Liver (tissue), 9 donors: Measurements from ENCODE around the gene LSAMP. TPM values are rescaled to one million over a fixed set of nuclear protein-coding genes. Genes with fewer than 3 reads are reported as not detected.

Experiments used
- DNase-seq: peaks from one replicate; pipeline ENCODE4 v3.0.0-alpha.2; 2017; ENCODE audit warnings: low spot score
- H3K27ac ChIP-seq, 2 donors: one replicate each; pipeline ENCODE4 v1.7.0; 2013; ENCODE audit warnings: inconsistent platforms in 2 of 2, low read length in 2 of 2, control low read depth in 1 of 2, low read depth in 1 of 2, mild to moderate bottlenecking in 1 of 2
- H3K27me3 ChIP-seq, 4 donors: one replicate each; pipeline versions ENCODE4 v1.6.1 to v1.7.0; 2013; ENCODE audit warnings: low read length in 3 of 4, inconsistent platforms in 1 of 4, mild to moderate bottlenecking in 1 of 4, moderate library complexity in 1 of 4; ENCODE audit not compliant: control insufficient read depth in 4 of 4, insufficient read depth in 4 of 4
- H3K36me3 ChIP-seq, 4 donors: one replicate each; pipeline versions ENCODE4 v1.6.1 to v1.7.0; 2013; ENCODE audit warnings: low read length in 3 of 4, mild to moderate bottlenecking in 3 of 4, low read depth in 1 of 4, moderate library complexity in 1 of 4; ENCODE audit not compliant: control insufficient read depth in 4 of 4, insufficient read depth in 3 of 4
- H3K4me1 ChIP-seq, 4 donors: one replicate each; pipeline versions ENCODE4 v1.6.1 to v1.7.0; 2013; ENCODE audit warnings: low read length in 3 of 4, mild to moderate bottlenecking in 3 of 4, moderate library complexity in 1 of 4; ENCODE audit not compliant: control insufficient read depth in 4 of 4, insufficient read depth in 4 of 4
- H3K4me3 ChIP-seq, 3 donors: one replicate each; pipeline versions ENCODE4 v1.6.1 to v1.7.0; 2013; ENCODE audit warnings: low read length in 3 of 3, control low read depth in 1 of 3, low read depth in 1 of 3, mild to moderate bottlenecking in 1 of 3
- H3K9ac ChIP-seq, 2 donors: one replicate each; pipeline ENCODE4 v1.7.0; 2013; ENCODE audit warnings: low read length in 2 of 2, mild to moderate bottlenecking in 2 of 2, moderate library complexity in 2 of 2, control low read depth in 1 of 2, low read depth in 1 of 2
- H3K9me3 ChIP-seq, 4 donors: one replicate each; pipeline versions ENCODE4 v1.6.1 to v1.7.0; 2013; ENCODE audit warnings: low read length in 3 of 4; ENCODE audit not compliant: control insufficient read depth in 4 of 4
- EGR1 ChIP-seq, 2 donors: IDR thresholded peaks; 2 replicates each; pipeline ENCODE4 v1.6.1; 2016 to 2018; ENCODE audit warnings: antibody characterized with exemption in 2 of 2, low read depth in 2 of 2
- FOXA1 ChIP-seq: IDR thresholded peaks from 2 replicates; pipeline ENCODE4 v1.6.1; 2016; ENCODE audit warnings: antibody characterized with exemption
- FOXA2 ChIP-seq: IDR thresholded peaks from 2 replicates; pipeline ENCODE4 v1.6.1; 2016; ENCODE audit warnings: antibody characterized with exemption
- GABPA ChIP-seq, 2 donors: IDR thresholded peaks in 1 of 2; conservative IDR thresholded peaks in 1 of 2; 2 replicates each; pipeline ENCODE4 v1.6.1; 2016; ENCODE audit warnings: antibody characterized with exemption in 2 of 2, mild to moderate bottlenecking in 1 of 2, moderate library complexity in 1 of 2
- HNF4A ChIP-seq, 2 donors: conservative IDR thresholded peaks; 2 replicates each; pipeline ENCODE4 v1.6.1; 2016; ENCODE audit warnings: antibody characterized with exemption in 2 of 2, mild to moderate bottlenecking in 2 of 2
- HNF4G ChIP-seq: IDR thresholded peaks from 2 replicates; pipeline ENCODE4 v1.6.1; 2016; ENCODE audit warnings: antibody characterized with exemption
- JUND ChIP-seq, 2 donors: IDR thresholded peaks; 2 replicates each; pipeline ENCODE4 v1.6.1; 2016; ENCODE audit warnings: antibody characterized with exemption in 2 of 2
- NR2F2 ChIP-seq: IDR thresholded peaks from 2 replicates; pipeline ENCODE4 v1.6.1; 2016; ENCODE audit warnings: antibody characterized with exemption
- RAD21 ChIP-seq, 2 donors: IDR thresholded peaks; 2 replicates each; pipeline ENCODE4 v1.6.1; 2016; ENCODE audit warnings: antibody characterized with exemption in 2 of 2, mild to moderate bottlenecking in 2 of 2
- RXRA ChIP-seq, 2 donors: IDR thresholded peaks; 2 replicates each; pipeline ENCODE4 v1.6.1; 2017 to 2018; ENCODE audit warnings: antibody characterized with exemption in 2 of 2, mild to moderate bottlenecking in 1 of 2
- SP1 ChIP-seq: IDR thresholded peaks from 2 replicates; pipeline ENCODE4 v1.6.1; 2018; ENCODE audit warnings: antibody characterized with exemption, mild to moderate bottlenecking
- TAF1 ChIP-seq: conservative IDR thresholded peaks from 2 replicates; pipeline ENCODE4 v1.6.1; 2016; ENCODE audit warnings: antibody characterized with exemption, mild to moderate bottlenecking
- YY1 ChIP-seq: IDR thresholded peaks from 2 replicates; pipeline ENCODE4 v1.6.1; 2016; ENCODE audit warnings: antibody characterized with exemption, mild to moderate bottlenecking
- WGBS: extraction: QIAGEN DNeasy Blood & Tissue Kit; methylation state at CpG from one replicate; pipeline ENCODE4 v1.1.7; 2013; 5-methylcytosine and 5-hydroxymethylcytosine counted together
- polyA plus RNA-seq, 2 donors: library from polyadenylated mRNA; stranded (reverse) in 1 of 2; unstranded in 1 of 2; fragments of 200-250 nt in 1 of 2; fragments of >200 nt in 1 of 2; fragmentation: Nextera tagmentation in 1 of 2; extraction: Ambion mirVana in 1 of 2; gene quantifications; one replicate each; pipeline versions ENCODE4 v1.2.1 to v1.2.3, GENCODE V29; 2013 to 2015
- total RNA-seq, 2 donors: library from RNA; depleted of rRNA; stranded (reverse); fragments of >200 nt; gene quantifications; one replicate each; pipeline ENCODE4 v1.2.3, GENCODE V29; 2014
- TF ChIP-seq, protein P1 (sequence below): IDR thresholded peaks from 2 replicates; pipeline ENCODE4 v1.6.1; 2016; ENCODE audit warnings: antibody characterized with exemption
- TF ChIP-seq, protein P2 (sequence below): IDR thresholded peaks from 2 replicates; pipeline ENCODE4 v1.6.1; 2016; ENCODE audit warnings: antibody characterized with exemption, mild to moderate bottlenecking
- TF ChIP-seq, protein P3 (sequence below): fragments of 150-350 bp; IDR thresholded peaks from 2 replicates; pipeline ENCODE4 v1.5.1; 2017; ENCODE audit warnings: improper control_type of control experiment, low read depth, low read length; ENCODE audit not compliant: missing input control
- TF ChIP-seq, protein P4 (sequence below): IDR thresholded peaks from 2 replicates; pipeline ENCODE4 v1.6.1; 2016; ENCODE audit warnings: antibody characterized with exemption
- TF ChIP-seq, protein P5 (sequence below): IDR thresholded peaks from 2 replicates; pipeline ENCODE4 v1.6.1; 2016; ENCODE audit warnings: antibody characterized with exemption
- donor health status: healthy.
- donor health status: healthy.
- donor health status: healthy.
- donor health status: healthy.
- donor health status: healthy.

The LSAMP gene
- total and polyA plus RNA-seq, 4 donors, result 0.01 to 0.17 (median 0.06) TPM

DNA sequence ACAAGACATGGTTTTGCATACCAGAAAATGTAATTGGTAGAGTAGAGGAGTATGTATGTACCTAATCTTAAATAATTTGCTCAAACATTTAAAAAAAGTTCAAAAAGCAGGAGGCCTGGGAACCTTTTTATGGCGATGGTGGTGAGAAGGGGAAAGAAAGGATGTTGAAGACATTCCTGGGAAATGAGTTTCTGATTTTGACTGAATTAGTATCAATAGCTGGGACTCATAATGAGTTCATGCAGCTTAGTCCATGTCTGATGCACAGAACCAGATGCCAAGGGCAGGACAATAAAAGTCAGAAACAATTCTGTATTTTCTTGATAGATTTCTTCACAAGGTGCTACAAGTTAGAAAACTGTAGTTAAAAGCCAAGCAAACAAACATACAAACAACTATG is 426.6 kb downstream of the LSAMP start:
- Histone ChIP-seq H3K27ac (no peak overlapping the region), H3K4me1 (no peaks in the 10 kb centered on the region), H3K4me3 (no peak overlapping the region), H3K27me3 (peaks cover 0 to 2% (median 0%) of the 10 kb centered on the region in 4 donors), H3K36me3 (no peaks in the 10 kb centered on the region), H3K9ac (no peak overlapping the region), H3K9me3 (no peaks in the 10 kb centered on the region)
- WGBS, result 62% methylated on average over 1 of the region's 1 CpG
- TF ChIP-seq, protein P1, sequence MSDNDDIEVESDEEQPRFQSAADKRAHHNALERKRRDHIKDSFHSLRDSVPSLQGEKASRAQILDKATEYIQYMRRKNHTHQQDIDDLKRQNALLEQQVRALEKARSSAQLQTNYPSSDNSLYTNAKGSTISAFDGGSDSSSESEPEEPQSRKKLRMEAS, result no peak
- no peak for DNase-seq

DNA sequence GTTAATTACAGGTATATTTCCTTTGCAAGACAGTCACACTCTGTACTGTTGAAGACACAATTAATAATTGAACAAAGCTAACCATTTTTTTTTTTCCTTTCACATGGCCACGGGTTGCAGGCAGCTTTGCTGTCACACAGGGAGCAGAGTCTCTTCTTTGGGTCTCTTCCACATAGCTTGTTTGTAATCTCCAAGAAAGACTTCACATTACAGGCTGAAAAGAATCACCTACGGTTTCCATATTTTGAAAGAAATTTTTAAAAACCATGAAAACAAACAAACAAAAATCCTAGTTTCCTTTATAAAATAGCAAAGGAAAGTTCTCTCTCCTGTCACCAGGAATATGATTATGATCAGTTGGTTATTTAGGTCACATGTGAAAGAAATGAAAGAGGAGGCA is 429.4 kb downstream of the LSAMP start:
- TF ChIP-seq NR2F2 (no peak), RXRA (IDR thresholded peaks at IDR 0.05) (no peak), TAF1 (no peak), YY1 (no peak), HNF4A (conservative IDR thresholded peaks at IDR 0.05) (no peak), FOXA2 (no peak), SP1 (no peak), EGR1 (IDR thresholded peaks at IDR 0.05; ENCODE audit: low read depth in 2 of 2) (no peak), GABPA (IDR thresholded peaks at IDR 0.05 in 1 of 2, conservative IDR thresholded peaks at IDR 0.05 in 1 of 2) (no peak), RAD21 (IDR thresholded peaks at IDR 0.05) (no peak), JUND (IDR thresholded peaks at IDR 0.05) (no peak), HNF4G (no peak), FOXA1 (no peak)
- TF ChIP-seq, protein P2, sequence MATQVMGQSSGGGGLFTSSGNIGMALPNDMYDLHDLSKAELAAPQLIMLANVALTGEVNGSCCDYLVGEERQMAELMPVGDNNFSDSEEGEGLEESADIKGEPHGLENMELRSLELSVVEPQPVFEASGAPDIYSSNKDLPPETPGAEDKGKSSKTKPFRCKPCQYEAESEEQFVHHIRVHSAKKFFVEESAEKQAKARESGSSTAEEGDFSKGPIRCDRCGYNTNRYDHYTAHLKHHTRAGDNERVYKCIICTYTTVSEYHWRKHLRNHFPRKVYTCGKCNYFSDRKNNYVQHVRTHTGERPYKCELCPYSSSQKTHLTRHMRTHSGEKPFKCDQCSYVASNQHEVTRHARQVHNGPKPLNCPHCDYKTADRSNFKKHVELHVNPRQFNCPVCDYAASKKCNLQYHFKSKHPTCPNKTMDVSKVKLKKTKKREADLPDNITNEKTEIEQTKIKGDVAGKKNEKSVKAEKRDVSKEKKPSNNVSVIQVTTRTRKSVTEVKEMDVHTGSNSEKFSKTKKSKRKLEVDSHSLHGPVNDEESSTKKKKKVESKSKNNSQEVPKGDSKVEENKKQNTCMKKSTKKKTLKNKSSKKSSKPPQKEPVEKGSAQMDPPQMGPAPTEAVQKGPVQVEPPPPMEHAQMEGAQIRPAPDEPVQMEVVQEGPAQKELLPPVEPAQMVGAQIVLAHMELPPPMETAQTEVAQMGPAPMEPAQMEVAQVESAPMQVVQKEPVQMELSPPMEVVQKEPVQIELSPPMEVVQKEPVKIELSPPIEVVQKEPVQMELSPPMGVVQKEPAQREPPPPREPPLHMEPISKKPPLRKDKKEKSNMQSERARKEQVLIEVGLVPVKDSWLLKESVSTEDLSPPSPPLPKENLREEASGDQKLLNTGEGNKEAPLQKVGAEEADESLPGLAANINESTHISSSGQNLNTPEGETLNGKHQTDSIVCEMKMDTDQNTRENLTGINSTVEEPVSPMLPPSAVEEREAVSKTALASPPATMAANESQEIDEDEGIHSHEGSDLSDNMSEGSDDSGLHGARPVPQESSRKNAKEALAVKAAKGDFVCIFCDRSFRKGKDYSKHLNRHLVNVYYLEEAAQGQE, result no peak
- TF ChIP-seq, protein P3, sequence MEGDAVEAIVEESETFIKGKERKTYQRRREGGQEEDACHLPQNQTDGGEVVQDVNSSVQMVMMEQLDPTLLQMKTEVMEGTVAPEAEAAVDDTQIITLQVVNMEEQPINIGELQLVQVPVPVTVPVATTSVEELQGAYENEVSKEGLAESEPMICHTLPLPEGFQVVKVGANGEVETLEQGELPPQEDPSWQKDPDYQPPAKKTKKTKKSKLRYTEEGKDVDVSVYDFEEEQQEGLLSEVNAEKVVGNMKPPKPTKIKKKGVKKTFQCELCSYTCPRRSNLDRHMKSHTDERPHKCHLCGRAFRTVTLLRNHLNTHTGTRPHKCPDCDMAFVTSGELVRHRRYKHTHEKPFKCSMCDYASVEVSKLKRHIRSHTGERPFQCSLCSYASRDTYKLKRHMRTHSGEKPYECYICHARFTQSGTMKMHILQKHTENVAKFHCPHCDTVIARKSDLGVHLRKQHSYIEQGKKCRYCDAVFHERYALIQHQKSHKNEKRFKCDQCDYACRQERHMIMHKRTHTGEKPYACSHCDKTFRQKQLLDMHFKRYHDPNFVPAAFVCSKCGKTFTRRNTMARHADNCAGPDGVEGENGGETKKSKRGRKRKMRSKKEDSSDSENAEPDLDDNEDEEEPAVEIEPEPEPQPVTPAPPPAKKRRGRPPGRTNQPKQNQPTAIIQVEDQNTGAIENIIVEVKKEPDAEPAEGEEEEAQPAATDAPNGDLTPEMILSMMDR, result no peak
- TF ChIP-seq, protein P4, sequence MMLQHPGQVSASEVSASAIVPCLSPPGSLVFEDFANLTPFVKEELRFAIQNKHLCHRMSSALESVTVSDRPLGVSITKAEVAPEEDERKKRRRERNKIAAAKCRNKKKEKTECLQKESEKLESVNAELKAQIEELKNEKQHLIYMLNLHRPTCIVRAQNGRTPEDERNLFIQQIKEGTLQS, result no peak
- TF ChIP-seq, protein P1, result no peak
- TF ChIP-seq, protein P5, sequence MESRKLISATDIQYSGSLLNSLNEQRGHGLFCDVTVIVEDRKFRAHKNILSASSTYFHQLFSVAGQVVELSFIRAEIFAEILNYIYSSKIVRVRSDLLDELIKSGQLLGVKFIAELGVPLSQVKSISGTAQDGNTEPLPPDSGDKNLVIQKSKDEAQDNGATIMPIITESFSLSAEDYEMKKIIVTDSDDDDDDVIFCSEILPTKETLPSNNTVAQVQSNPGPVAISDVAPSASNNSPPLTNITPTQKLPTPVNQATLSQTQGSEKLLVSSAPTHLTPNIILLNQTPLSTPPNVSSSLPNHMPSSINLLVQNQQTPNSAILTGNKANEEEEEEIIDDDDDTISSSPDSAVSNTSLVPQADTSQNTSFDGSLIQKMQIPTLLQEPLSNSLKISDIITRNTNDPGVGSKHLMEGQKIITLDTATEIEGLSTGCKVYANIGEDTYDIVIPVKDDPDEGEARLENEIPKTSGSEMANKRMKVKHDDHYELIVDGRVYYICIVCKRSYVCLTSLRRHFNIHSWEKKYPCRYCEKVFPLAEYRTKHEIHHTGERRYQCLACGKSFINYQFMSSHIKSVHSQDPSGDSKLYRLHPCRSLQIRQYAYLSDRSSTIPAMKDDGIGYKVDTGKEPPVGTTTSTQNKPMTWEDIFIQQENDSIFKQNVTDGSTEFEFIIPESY, result no peak
- no peaks in the 10 kb centered on the region for H3K36me3 ChIP-seq
- H3K27me3 ChIP-seq, result peaks cover 0 to 2% (median 0%) of the 10 kb centered on the region in 4 donors
- 55% methylated on average over 2 of the region's 2 CpGs for WGBS
- H3K4me1 ChIP-seq, result no peaks in the 10 kb centered on the region
- no peak overlapping the region for H3K27ac ChIP-seq
- no peak overlapping the region for H3K4me3 ChIP-seq
- no peak for DNase-seq
- no peaks in the 10 kb centered on the region for H3K9me3 ChIP-seq
- no peak overlapping the region for H3K9ac ChIP-seq
